SU-DHL-6 (cell line): ENCODE measurements around the gene SPPL2A.

Source experiments
- H2AFZ ChIP-seq: fragments of 200-600 bp; sonication (generic); 2 replicates; pipeline ENCODE4 v1.6.1; 2014; ENCODE audit warnings: low read depth, mild to moderate bottlenecking, moderate library complexity, mixed read lengths, antibody characterized with exemption, low read length; ENCODE audit not compliant: severe bottlenecking
- H3F3A ChIP-seq: fragments of 200-600 bp; shearing (Covaris generic); 2 replicates; pipeline ENCODE4 v1.6.0; 2016; ENCODE audit warnings: antibody characterized with exemption, mild to moderate bottlenecking; ENCODE audit not compliant: insufficient read depth
- H3K27ac ChIP-seq: fragments of 200-600 bp; sonication (generic); 2 replicates; pipeline ENCODE4 v1.5.1; 2016; ENCODE audit warnings: low read depth, mild to moderate bottlenecking, low read length, moderate library complexity, mixed read lengths
- H3K27me3 ChIP-seq: fragments of 200-600 bp; sonication (generic), shearing (Covaris generic); 2 replicates; pipeline ENCODE4 v1.6.0; 2014; ENCODE audit warnings: mild to moderate bottlenecking, low read length
- H3K36me3 ChIP-seq: fragments of 200-600 bp; sonication (generic); 2 replicates; pipeline ENCODE4 v1.6.1; 2014; ENCODE audit warnings: mild to moderate bottlenecking, low read length, mixed read lengths
- H3K4me2 ChIP-seq: fragments of 300-600, 200-600 bp; shearing (Covaris generic), sonication (generic); 2 replicates; pipeline ENCODE4 v1.6.0; 2014; ENCODE audit warnings: low read length, low read depth, mild to moderate bottlenecking; ENCODE audit not compliant: poor library complexity, severe bottlenecking
- H3K4me3 ChIP-seq: fragments of 200-600 bp; sonication (generic); 2 replicates; pipeline ENCODE4 v1.5.1; 2014; ENCODE audit warnings: antibody characterized with exemption, low read length, mild to moderate bottlenecking, mixed read lengths; ENCODE audit not compliant: insufficient read depth, poor library complexity, severe bottlenecking
- H3K79me2 ChIP-seq: fragments of 200-600 bp; sonication (generic); 2 replicates; pipeline ENCODE4 v1.6.1; 2014; ENCODE audit warnings: mild to moderate bottlenecking, low read length, moderate library complexity; ENCODE audit not compliant: insufficient read depth
- H3K9ac ChIP-seq: fragments of 200-600 bp; sonication (generic); 2 replicates; pipeline ENCODE4 v1.7.0; 2014; ENCODE audit warnings: mild to moderate bottlenecking, low read length
- H3K9me2 ChIP-seq: fragments of 200-600 bp; sonication (generic); replicated peaks from 2 replicates; pipeline ENCODE4 v1.6.1; 2014; ENCODE audit warnings: low read length; ENCODE audit not compliant: insufficient read depth
- H3K9me3 ChIP-seq: fragments of 200-600 bp; sonication (generic); 2 replicates; pipeline ENCODE4 v1.6.1; 2014; ENCODE audit warnings: low read length, mixed read lengths; ENCODE audit not compliant: insufficient read depth
- H4K20me1 ChIP-seq: fragments of 200-600 bp; sonication (generic); 2 replicates; pipeline ENCODE4 v1.6.1; 2014; ENCODE audit warnings: low read depth, mild to moderate bottlenecking, antibody characterized with exemption, low read length, moderate library complexity, mixed read lengths
- CTCF ChIP-seq: fragments of 200-600 bp; sonication (generic); IDR thresholded peaks from one replicate; pipeline ENCODE4 v1.5.1; 2017; ENCODE audit warnings: antibody characterized with exemption, mild to moderate bottlenecking, low read length, moderate library complexity; ENCODE audit not compliant: insufficient read depth, poor library complexity, severe bottlenecking
- EZH2phosphoT487 ChIP-seq: fragments of 200-600 bp; sonication (generic), shearing (Covaris generic); conservative IDR thresholded peaks from 2 replicates; pipeline ENCODE4 v1.6.1; 2018; ENCODE audit warnings: mild to moderate bottlenecking, antibody characterized with exemption, low read length, moderate library complexity, mixed read lengths

Gene SPPL2A

DNA sequence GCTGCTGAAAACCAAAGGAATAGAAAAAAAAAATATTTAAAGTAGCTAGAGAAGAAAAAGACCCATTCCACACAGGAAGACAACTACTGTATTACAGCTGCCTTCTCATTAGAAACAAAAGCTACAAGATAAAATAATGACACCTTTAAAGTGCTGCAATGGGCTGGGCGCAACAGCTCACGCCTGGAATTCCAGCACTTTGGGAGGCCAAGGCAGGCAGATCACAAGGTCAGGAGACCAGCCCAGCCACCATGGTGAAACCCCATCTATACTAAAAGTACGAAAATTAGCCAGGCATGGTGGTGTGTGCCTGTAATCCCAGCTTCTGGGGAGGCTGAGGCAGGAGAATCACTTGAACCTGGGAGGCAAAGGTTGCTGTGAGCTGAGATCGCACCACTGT, 110.0 kb downstream of the SPPL2A start:
- H3K9me2 ChIP-seq: no peaks in the 10 kb centered on the region
- H3K36me3 ChIP-seq: peaks cover 21% of the 10 kb centered on the region
- no peak overlapping the region for H3K4me3 ChIP-seq
- H3K9me3 ChIP-seq: no peaks in the 10 kb centered on the region
- no peaks in the 10 kb centered on the region for H4K20me1 ChIP-seq
- H3K27ac ChIP-seq: no peak overlapping the region
- H3K4me2 ChIP-seq: no peak overlapping the region
- TF ChIP-seq EZH2phosphoT487 (no peak), CTCF (no peak)
- H2AFZ ChIP-seq: no peak overlapping the region
- peaks cover 10% of the 10 kb centered on the region; the same call in 1 of the 2 replicates for H3F3A ChIP-seq
- H3K27me3 ChIP-seq: no peaks in the 10 kb centered on the region
- no peaks in the 10 kb centered on the region for H3K79me2 ChIP-seq
- no peak overlapping the region for H3K9ac ChIP-seq

DNA sequence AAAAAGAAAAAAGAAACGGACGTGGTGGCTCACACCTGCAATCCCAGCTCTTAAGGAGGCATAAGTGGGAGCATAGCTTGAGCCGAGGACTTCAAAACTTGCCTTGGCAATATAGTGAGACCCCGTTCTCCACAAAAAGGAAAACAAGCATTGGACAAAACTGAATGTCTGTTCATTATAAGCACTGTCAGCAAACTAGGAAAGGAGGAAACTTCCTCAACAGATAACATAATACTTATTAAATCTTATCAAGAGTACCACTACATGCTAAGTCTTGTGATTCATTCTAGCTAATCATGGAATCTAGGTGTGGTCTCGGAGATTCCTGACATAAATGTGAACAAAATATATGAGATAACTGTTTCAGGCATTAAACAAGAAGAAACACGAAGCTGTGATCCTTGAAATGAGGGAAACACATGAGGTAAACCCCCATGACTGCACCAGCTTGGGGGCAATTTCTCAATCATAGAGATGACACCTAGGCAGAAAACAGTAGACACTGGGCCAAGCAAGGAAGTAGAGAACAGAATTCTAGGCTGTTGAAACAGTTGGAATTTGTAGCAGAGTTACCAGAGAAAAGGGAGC, 112.3 kb downstream of the SPPL2A start:
- peaks cover 25% of the 10 kb centered on the region for H3K36me3 ChIP-seq
- no peak overlapping the region for H3K27ac ChIP-seq

DNA sequence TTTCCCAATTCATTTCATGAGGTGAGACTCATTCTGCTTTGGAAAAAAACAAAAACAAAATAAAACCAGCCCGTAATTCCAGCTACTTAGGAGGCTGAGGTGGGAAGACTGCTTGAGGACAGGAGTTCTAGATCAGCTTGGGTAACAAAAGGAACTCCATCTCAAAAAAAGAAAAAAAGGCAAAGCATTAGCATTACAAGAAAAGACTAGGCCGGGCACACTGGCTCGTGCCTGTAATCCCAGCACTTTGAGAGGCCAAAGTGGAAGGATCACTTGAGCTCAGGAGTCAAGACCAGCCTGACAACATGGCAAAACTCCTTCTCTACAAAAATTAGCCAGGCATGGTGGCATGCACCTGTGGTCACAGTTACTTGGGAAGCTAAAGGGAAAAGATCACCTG, 112.8 kb downstream of the SPPL2A start:
- Histone ChIP-seq H3K4me2 (no peak overlapping the region), H4K20me1 (no peaks in the 10 kb centered on the region), H2AFZ (no peak overlapping the region), H3K27me3 (no peaks in the 10 kb centered on the region), H3K9ac (no peak overlapping the region), H3K9me3 (no peaks in the 10 kb centered on the region), H3K9me2 (no peaks in the 10 kb centered on the region), H3K36me3 (peaks cover 29% of the 10 kb centered on the region), H3K79me2 (no peaks in the 10 kb centered on the region; the same call in 1 of the 2 replicates), H3K27ac (no peak overlapping the region), H3F3A (0 out of 2 replicates have a peak, but pooled peaks cover 7% of the 10 kb centered on the region), H3K4me3 (no peak overlapping the region)
- TF ChIP-seq CTCF (no peak), EZH2phosphoT487 (no peak)

More for the DNA sequence above, 112.3 kb downstream of the SPPL2A start:
- no peak overlapping the region for H3K4me2 ChIP-seq
- no peak overlapping the region for H2AFZ ChIP-seq
- H3F3A ChIP-seq: 0 out of 2 replicates have a peak, but pooled peaks cover 7% of the 10 kb centered on the region
- no peaks in the 10 kb centered on the region for H4K20me1 ChIP-seq
- H3K9ac ChIP-seq: no peak overlapping the region
- H3K4me3 ChIP-seq: no peak overlapping the region
- no peaks in the 10 kb centered on the region for H3K9me2 ChIP-seq
- H3K79me2 ChIP-seq: no peaks in the 10 kb centered on the region; the same call in 1 of the 2 replicates
- TF ChIP-seq EZH2phosphoT487 (no peak), CTCF (no peak)
- H3K27me3 ChIP-seq: no peaks in the 10 kb centered on the region
- no peaks in the 10 kb centered on the region for H3K9me3 ChIP-seq
